GM10266 (cell line): ENCODE measurements around the gene USH2A.

Source experiments
- DNase-seq: peaks from one replicate; pipeline ENCODE4 v3.0.0; 2012; ENCODE audit errors: extremely low spot score
- TF ChIP-seq, protein P1 (sequence below): IDR thresholded peaks from 2 replicates; pipeline ENCODE4 v1.5.1; 2012; ENCODE audit warnings: mild to moderate bottlenecking, low read depth; ENCODE audit not compliant: control insufficient read depth, insufficient read depth; ENCODE audit errors: missing control alignments

Gene USH2A

DNA sequence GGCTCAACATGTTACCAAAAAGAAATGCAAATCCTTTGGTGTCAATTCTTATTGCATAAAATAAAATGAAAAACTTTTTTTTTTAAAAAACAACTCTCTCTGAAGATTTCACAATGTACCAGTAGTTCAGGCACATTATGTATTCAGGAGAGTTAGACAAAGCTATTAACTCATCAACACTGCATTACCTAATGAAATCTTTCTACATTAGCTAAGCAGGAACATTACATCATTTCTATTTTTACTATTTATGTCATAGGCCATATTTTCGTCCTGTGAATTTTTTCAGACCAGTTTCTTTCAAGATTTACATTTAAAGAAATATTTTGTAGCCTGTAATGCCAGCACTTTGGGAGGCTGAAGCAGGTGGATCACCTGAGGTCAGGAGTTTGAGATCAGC, 366.2 kb downstream of the USH2A start:
- DNase-seq, result no peak
- TF ChIP-seq, protein P1, sequence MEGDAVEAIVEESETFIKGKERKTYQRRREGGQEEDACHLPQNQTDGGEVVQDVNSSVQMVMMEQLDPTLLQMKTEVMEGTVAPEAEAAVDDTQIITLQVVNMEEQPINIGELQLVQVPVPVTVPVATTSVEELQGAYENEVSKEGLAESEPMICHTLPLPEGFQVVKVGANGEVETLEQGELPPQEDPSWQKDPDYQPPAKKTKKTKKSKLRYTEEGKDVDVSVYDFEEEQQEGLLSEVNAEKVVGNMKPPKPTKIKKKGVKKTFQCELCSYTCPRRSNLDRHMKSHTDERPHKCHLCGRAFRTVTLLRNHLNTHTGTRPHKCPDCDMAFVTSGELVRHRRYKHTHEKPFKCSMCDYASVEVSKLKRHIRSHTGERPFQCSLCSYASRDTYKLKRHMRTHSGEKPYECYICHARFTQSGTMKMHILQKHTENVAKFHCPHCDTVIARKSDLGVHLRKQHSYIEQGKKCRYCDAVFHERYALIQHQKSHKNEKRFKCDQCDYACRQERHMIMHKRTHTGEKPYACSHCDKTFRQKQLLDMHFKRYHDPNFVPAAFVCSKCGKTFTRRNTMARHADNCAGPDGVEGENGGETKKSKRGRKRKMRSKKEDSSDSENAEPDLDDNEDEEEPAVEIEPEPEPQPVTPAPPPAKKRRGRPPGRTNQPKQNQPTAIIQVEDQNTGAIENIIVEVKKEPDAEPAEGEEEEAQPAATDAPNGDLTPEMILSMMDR, result no peak

DNA sequence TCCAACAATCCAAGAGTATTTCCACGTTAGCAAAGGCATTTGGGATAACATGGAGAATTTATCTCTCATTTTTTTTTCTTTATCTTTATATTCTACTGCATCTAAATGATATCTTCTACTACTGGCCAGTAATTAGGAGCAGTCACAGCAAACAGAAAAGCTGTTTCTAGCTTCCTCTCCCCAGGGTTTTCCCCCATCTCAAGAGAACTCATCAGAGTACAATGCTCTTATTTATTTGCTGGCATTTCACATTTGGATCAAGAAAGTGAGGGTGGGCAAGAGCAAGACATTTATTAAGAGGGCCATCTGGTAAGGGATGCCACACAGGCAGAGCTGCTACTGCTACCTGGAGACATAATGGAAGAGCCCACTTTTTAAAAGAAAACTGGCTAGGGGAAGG, 368.2 kb downstream of the USH2A start:
- TF ChIP-seq, protein P1, result no peak
- no peak for DNase-seq

DNA sequence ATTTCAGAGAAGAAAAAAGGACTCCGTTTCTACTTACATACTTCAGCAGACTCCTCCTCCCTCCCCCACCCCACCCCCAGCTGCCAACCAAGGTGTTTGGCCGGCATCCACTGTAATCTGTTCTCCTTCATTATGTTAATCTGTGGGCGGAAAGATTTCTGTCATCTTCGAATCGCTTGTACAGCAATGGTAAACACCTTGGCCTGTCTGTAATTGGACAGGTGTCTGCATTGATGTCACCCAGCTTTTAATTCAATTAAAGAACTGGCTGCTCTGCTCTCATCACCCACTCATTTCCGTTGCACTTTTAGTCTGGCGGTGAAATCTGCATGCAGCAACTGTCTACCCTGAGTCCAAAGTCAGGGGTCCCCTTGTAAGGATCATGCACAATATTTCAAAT, 368.6 kb downstream of the USH2A start:
- DNase-seq, result no peak
- TF ChIP-seq, protein P1, result no peak

DNA sequence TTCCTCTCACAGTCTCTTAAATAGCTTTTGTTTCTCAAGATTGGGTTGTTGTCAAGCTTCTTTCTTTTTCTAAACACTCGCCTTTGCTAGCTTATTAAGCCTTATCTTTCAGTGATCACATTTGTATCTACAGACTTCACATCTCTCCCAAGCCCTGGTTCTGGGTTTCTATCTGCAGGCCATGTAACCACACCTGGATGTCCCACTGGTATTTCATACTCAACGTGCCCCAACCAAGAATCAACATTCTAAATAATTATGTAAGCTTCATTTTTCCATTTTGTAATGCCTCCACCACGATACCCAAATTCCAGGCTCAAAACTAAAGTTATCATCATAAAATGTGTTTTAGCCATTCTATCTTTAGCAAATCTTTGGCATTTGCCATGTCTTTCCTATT, 372.2 kb downstream of the USH2A start:
- TF ChIP-seq, protein P1, result no peak

DNA sequence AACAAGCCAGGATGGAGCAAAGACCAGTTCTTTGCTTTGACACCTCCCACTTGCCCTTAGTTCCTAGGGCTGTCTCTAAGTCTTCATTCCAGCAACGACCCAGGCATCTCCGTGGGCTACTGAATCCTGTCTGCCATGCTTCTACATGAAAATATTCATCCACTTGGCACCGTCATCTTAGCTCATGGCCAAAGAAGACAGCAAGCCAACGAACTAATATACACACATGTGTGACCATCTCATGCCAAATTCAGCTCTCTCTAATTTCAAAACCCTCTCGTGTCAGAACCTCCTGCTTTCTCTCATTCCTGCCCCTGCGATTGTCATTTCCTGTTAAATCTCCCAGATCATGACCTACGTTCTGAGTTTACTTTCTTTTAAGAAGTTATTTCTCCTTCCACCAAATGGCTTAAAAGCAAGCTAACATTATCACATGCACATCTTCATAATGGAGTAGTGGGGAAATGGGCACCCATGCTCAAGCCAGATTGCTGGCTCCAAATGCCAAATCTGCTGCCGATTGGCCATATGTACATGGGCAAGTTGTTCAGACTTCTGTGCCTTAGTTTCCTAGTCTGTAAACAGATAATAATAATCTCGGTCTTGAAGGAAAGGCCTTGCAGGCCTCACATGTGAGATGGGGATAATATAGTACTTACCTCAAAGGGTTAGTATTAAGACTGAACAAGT, 373.4 kb downstream of the USH2A start:
- DNase-seq, result no peak
- TF ChIP-seq, protein P1, result no peak

More for the DNA sequence above, 372.2 kb downstream of the USH2A start:
- DNase-seq, result no peak

DNA sequence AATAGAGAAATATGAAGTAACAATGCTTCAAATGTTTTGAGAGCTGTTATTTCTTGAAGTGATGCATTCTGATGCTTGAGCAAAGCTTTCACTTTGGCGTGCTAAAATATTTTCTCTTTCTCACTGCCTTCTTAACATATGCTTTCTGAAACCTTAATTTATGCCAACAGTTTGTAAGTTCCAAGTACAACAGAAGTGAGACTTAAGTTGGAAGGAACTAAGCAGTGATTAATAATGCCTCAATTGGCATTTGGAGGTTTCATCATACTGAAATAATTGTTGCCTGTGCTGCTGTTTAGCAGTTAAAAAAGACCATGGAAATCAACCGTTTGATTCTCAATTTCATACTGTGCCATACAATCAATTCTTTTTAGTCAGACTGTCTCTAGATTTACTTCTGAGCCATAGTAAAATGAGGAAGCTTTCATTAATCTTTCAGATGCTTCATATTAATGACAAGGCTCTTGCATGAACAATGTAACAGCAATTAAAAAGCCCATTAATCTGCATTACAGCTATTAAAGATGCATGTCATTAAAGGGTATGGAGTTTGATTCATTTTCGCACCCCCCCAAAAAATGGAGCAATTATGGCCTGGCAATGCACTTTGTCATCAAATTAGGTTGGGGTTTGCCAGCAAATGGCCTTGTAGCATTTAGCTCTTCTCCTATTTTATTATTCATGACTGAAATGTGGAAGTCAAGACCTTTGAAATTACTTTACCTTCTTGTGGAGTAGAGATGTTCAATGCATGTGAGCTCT, 375.3 kb downstream of the USH2A start:
- DNase-seq, result no peak
- TF ChIP-seq, protein P1, result no peak

DNA sequence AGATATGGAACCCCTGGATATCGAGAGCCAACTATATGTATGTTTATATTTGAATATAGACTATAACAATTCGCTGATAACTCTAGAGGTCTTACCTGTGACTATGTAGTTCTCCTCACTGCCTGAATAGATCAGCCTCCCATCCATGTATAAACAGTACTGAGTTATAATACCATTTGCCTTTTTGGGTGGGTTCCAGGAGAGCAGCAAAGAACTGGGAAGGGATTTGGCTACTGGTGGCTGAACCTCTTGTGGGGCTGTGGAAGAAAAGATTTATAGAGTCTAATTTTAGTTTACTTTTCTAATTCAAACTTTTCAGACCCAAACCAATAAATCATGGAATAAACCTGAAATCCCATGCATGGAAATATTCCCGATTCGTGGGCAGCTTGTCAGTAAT, 376.9 kb downstream of the USH2A start:
- DNase-seq, result no peak
- TF ChIP-seq, protein P1, result no peak
